NCI-H524 (cell line): ENCODE data around the gene SAMD4B.
"Not testable (repeated sequence)": the region's sequence is repeated elsewhere in the genome, so short reads cannot be mapped to it uniquely, and the experiment has no call there.

Experiments used
- DNase-seq, 2 experiments: peaks; one replicate each; lab custom pipeline; 2025; lab: John Stamatoyannopoulos, UW

SAMD4B gene

GRCh38 chr19:39365531-39365930 is 23.3 kb downstream of the SAMD4B start:
- DNase-seq: no peak

- DNase-seq: no peak
Observed at GRCh38 chr19:39369200-39369599, 27.0 kb downstream of the SAMD4B start.

- DNase-seq: no peak
Observed at GRCh38 chr19:39370735-39371134, 28.5 kb downstream of the SAMD4B start.

GRCh38 chr19:39372047-39372802 is 30.0 kb downstream of the SAMD4B start:
- no peak for DNase-seq

- DNase-seq: no peak
Observed at GRCh38 chr19:39372941-39373340, 30.7 kb downstream of the SAMD4B start.

GRCh38 chr19:39375929-39376328 is 33.7 kb downstream of the SAMD4B start:
- no peak for DNase-seq

GRCh38 chr19:39377373-39378362 is 35.4 kb downstream of the SAMD4B start:
- no peak for DNase-seq

- DNase-seq: not testable (repeated sequence)
Observed at GRCh38 chr19:39379366-39379765, 37.1 kb downstream of the SAMD4B start.

GRCh38 chr19:39379865-39380396 is 37.7 kb downstream of the SAMD4B start:
- DNase-seq: no peak

GRCh38 chr19:39380521-39381502 is 38.6 kb downstream of the SAMD4B start:
- DNase-seq: no peak

GRCh38 chr19:39381910-39382611 is 39.8 kb downstream of the SAMD4B start:
- DNase-seq: no peak

- DNase-seq: no peak
Observed at GRCh38 chr19:39382991-39383828, 41.0 kb downstream of the SAMD4B start.

GRCh38 chr19:39384839-39385568 is 42.8 kb downstream of the SAMD4B start:
- DNase-seq: no peak

GRCh38 chr19:39385629-39386411 is 43.6 kb downstream of the SAMD4B start:
- no peak for DNase-seq

- DNase-seq: no peak
Observed at GRCh38 chr19:39386557-39386956, 44.3 kb downstream of the SAMD4B start.

GRCh38 chr19:39388657-39389056 is 46.4 kb downstream of the SAMD4B start:
- no peak for DNase-seq

- DNase-seq: no peak
Observed at GRCh38 chr19:39389631-39390414, 47.6 kb downstream of the SAMD4B start.

GRCh38 chr19:39390451-39390750 is 48.2 kb downstream of the SAMD4B start:
- DNase-seq: no peak
